ENCODE data around the gene SLC41A3. TPM values are rescaled to one million over a fixed set of nuclear protein-coding genes. Genes with fewer than 3 reads are reported as not detected.

The SLC41A3 gene
- total and polyA plus RNA-seq, 2 experiments from 2014 or later, result 19.8 to 56.0 TPM

DNA sequence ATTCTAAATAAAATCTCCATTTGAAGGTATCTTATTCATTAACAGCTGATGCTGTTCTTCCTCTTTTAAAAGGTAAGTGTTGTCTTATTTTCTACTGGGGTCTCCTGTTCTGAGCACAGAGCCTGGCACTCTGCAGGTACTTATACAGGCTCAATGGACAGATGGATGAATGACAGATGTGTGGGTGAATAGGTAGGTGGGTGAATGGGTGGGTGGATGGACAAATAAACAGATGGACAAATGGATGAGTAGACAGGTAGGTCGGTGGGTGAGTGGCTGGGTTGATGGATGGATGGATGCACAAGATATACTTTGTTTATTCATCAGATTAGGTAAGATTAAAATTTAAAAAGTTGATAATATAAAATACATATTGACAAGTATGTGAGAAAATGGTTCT, 53.5 kb downstream of the SLC41A3 start:
- no peak for TF ChIP-seq EZH2phosphoT487 (IDR thresholded peaks at IDR 0.05; ENCODE audit: insufficient read depth, low read depth)
- no peak for TF ChIP-seq EZH2 (IDR thresholded peaks at IDR 0.05; ENCODE audit: insufficient read depth, poor library complexity, severe bottlenecking)
- Histone ChIP-seq H4K20me1 (ENCODE audit: insufficient read depth) (no peaks in the 10 kb centered on the region), H3K9me3 (ENCODE audit: low read depth) (no peaks in the 10 kb centered on the region), H3F3A (ENCODE audit: insufficient read depth) (0 out of 2 replicates have a peak, but pooled peaks cover 4% of the 10 kb centered on the region), H3K9me2 (ENCODE audit: insufficient read depth) (no peaks in the 10 kb centered on the region), H3K9ac (no peak overlapping the region), H3K27ac (no peak overlapping the region), H3K4me1 (ENCODE audit: insufficient read depth) (peaks cover 3% of the 10 kb centered on the region; the same call in 1 of the 2 replicates), H3K4me2 (ENCODE audit: unreplicated experiment) (no peak overlapping the region), H3K36me3 (ENCODE audit: low read depth) (no peaks in the 10 kb centered on the region), H3K4me3 (no peak overlapping the region), H2AFZ (no peak overlapping the region), H3K27me3 (replicated peaks; ENCODE audit: insufficient read depth) (no peaks in the 10 kb centered on the region), H3K79me2 (ENCODE audit: insufficient read depth) (no peaks in the 10 kb centered on the region)
- in situ Hi-C loops (cut with MboI), result no loop called here
- WGBS, 2 experiments (ENCODE audit: low coverage in 1 of 2, low lambda C conversion rate in 2 of 2, missing lambda C conversion rate in 2 of 2), result 88% methylated on average over 1 of the region's 1 CpG
- DNase-seq, result no peak

DNA sequence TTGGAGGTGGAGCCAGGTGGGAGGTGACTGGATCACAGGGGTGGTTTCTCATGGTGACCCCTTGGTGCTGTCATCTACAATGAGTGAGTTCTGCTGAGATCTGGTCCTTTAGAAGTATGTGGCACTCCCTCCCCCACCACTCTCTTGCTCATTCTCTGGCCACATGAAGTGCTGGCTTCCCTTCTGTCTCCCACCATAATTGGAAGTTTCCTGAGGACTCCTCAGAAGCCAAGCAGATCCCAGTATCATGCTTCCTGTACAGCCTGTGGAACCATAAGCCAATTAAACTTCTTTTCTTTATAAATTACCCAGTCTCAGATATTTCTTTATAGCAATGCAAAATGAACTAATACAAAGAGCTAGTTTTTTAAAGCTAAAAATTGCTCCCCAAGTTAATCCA, 54.7 kb downstream of the SLC41A3 start:
- Histone ChIP-seq H4K20me1 (ENCODE audit: insufficient read depth) (no peaks in the 10 kb centered on the region), H3K27ac (no peak overlapping the region), H3K4me3 (no peak overlapping the region), H3K9me3 (ENCODE audit: low read depth) (no peaks in the 10 kb centered on the region), H3F3A (ENCODE audit: insufficient read depth) (0 out of 2 replicates have a peak, but pooled peaks cover 1% of the 10 kb centered on the region), H3K4me1 (ENCODE audit: insufficient read depth) (no peaks in the 10 kb centered on the region), H2AFZ (no peak overlapping the region), H3K27me3 (replicated peaks; ENCODE audit: insufficient read depth) (no peaks in the 10 kb centered on the region), H3K9ac (no peak overlapping the region), H3K4me2 (ENCODE audit: unreplicated experiment) (no peak overlapping the region), H3K79me2 (ENCODE audit: insufficient read depth) (no peaks in the 10 kb centered on the region), H3K36me3 (ENCODE audit: low read depth) (no peaks in the 10 kb centered on the region), H3K9me2 (ENCODE audit: insufficient read depth) (no peaks in the 10 kb centered on the region)
- no peak for TF ChIP-seq EZH2phosphoT487 (IDR thresholded peaks at IDR 0.05; ENCODE audit: insufficient read depth, low read depth)
- TF ChIP-seq EZH2 (IDR thresholded peaks at IDR 0.05; ENCODE audit: insufficient read depth, poor library complexity, severe bottlenecking), result no peak
- in situ Hi-C loops (cut with MboI), result no loop called here
- no peak for DNase-seq

DNA sequence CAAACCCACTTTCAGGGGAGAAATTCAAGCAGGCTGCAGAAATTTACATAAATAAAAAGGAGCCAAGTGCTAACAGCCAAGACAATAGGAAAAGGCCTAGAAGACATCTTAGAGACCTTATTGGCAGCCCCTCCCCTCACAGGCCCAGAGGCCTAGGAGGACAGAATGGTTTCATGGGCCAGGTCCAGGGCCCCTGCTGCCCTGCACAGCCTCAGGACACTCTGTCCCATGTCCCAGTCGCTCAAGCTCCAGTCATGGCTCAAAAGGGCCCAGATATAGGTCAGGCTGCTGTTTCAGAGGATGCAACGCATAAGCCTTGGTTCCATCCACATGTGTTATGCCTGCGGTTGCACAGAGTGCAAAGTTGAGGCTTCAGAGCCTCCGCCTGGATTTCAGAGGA, 55.8 kb downstream of the SLC41A3 start:
- in situ Hi-C loops (cut with MboI), result no loop called here
- no peak overlapping the region for H3K9ac ChIP-seq
- WGBS, 2 experiments (ENCODE audit: low coverage in 1 of 2, low lambda C conversion rate in 2 of 2, missing lambda C conversion rate in 2 of 2), result 84 to 87% methylated on average over 4 of the region's 4 CpGs

DNA sequence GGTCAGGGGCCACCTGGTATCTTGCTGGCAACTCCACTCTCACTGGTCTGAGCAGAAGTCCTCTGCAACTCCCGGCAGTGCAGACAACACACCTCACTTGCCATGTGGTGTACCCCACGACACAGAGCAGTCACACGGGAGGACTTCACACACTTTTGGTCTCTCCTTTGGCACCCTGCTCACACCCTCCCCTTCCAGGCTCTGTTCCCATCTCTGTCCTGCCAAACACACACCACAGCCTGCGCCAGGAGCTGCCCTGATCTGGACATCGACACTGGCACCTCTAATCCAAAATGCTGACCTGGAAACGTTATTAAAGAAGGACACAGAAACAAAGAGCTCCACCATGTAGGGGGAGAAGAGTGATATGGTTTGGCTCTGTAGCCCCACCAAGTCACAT, 57.2 kb downstream of the SLC41A3 start:
- no peaks in the 10 kb centered on the region for H3K4me1 ChIP-seq (ENCODE audit: insufficient read depth)
- no peak for DNase-seq
- H3K4me2 ChIP-seq (ENCODE audit: unreplicated experiment), result no peak overlapping the region
- no peaks in the 10 kb centered on the region for H3F3A ChIP-seq (ENCODE audit: insufficient read depth)
- H3K9me2 ChIP-seq (ENCODE audit: insufficient read depth), result no peaks in the 10 kb centered on the region
- no peaks in the 10 kb centered on the region for H3K27me3 ChIP-seq (replicated peaks; ENCODE audit: insufficient read depth)
- H3K4me3 ChIP-seq, result no peak overlapping the region
- no peak overlapping the region for H3K27ac ChIP-seq
- no peak overlapping the region for H2AFZ ChIP-seq
- in situ Hi-C loops (cut with MboI), result no loop called here
- WGBS, 2 experiments (ENCODE audit: low coverage in 1 of 2, low lambda C conversion rate in 2 of 2, missing lambda C conversion rate in 2 of 2), result 62 to 73% methylated on average over 6 of the region's 6 CpGs
- H3K79me2 ChIP-seq (ENCODE audit: insufficient read depth), result no peaks in the 10 kb centered on the region
- no peaks in the 10 kb centered on the region for H3K36me3 ChIP-seq (ENCODE audit: low read depth)
- TF ChIP-seq EZH2phosphoT487 (IDR thresholded peaks at IDR 0.05; ENCODE audit: insufficient read depth, low read depth) (no peak), EZH2 (IDR thresholded peaks at IDR 0.05; ENCODE audit: insufficient read depth, poor library complexity, severe bottlenecking) (no peak)
- no peaks in the 10 kb centered on the region for H4K20me1 ChIP-seq (ENCODE audit: insufficient read depth)
- H3K9ac ChIP-seq, result no peak overlapping the region
- H3K9me3 ChIP-seq (ENCODE audit: low read depth), result no peaks in the 10 kb centered on the region

More for the DNA sequence above, 55.8 kb downstream of the SLC41A3 start:
- Histone ChIP-seq H3K9me2 (ENCODE audit: insufficient read depth) (no peaks in the 10 kb centered on the region), H3K79me2 (ENCODE audit: insufficient read depth) (no peaks in the 10 kb centered on the region), H3K9me3 (ENCODE audit: low read depth) (no peaks in the 10 kb centered on the region), H4K20me1 (ENCODE audit: insufficient read depth) (no peaks in the 10 kb centered on the region), H3K4me3 (no peak overlapping the region), H3K36me3 (ENCODE audit: low read depth) (no peaks in the 10 kb centered on the region), H3K4me2 (ENCODE audit: unreplicated experiment) (no peak overlapping the region), H3K4me1 (ENCODE audit: insufficient read depth) (no peaks in the 10 kb centered on the region), H2AFZ (no peak overlapping the region), H3K27ac (no peak overlapping the region), H3F3A (ENCODE audit: insufficient read depth) (no peaks in the 10 kb centered on the region), H3K27me3 (replicated peaks; ENCODE audit: insufficient read depth) (no peaks in the 10 kb centered on the region)
- TF ChIP-seq EZH2phosphoT487 (IDR thresholded peaks at IDR 0.05; ENCODE audit: insufficient read depth, low read depth), result no peak
- no peak for DNase-seq

DNA sequence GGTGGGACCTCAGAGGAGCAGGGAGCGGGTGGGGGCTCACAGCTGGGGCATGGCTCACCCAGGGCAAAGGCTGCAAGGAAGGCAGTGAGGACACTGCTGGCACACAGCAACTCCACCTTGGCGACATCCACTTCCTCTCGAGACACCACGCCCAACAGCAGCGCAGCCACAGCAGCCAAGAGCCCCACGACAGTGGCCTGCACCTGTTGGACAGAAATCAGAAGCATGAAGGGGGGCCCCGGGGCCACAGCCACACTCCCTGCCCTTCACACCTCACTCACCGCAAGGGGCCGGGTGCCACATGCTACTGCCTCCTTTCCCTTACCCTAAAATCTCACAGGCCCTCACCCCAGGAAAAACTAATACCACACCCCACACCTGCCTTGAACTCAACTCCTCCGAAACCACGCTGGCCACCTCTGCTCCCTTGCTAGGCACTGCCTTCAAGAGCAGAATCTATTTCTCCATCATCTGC, 57.6 kb downstream of the SLC41A3 start:
- no peaks in the 10 kb centered on the region for H3K36me3 ChIP-seq (ENCODE audit: low read depth)
- in situ Hi-C loops (cut with MboI), result no loop called here
- no peak overlapping the region for H3K4me2 ChIP-seq (ENCODE audit: unreplicated experiment)
- H3K4me1 ChIP-seq (ENCODE audit: insufficient read depth), result no peaks in the 10 kb centered on the region
- H3K27ac ChIP-seq, result no peak overlapping the region
- no peaks in the 10 kb centered on the region for H3K9me3 ChIP-seq (ENCODE audit: low read depth)
- H3K27me3 ChIP-seq (replicated peaks; ENCODE audit: insufficient read depth), result no peaks in the 10 kb centered on the region
- H2AFZ ChIP-seq, result no peak overlapping the region
- no peak overlapping the region for H3K4me3 ChIP-seq
- TF ChIP-seq EZH2phosphoT487 (IDR thresholded peaks at IDR 0.05; ENCODE audit: insufficient read depth, low read depth) (no peak), EZH2 (IDR thresholded peaks at IDR 0.05; ENCODE audit: insufficient read depth, poor library complexity, severe bottlenecking) (no peak)
- H3K79me2 ChIP-seq (ENCODE audit: insufficient read depth), result no peaks in the 10 kb centered on the region
- no peaks in the 10 kb centered on the region for H3K9me2 ChIP-seq (ENCODE audit: insufficient read depth)
- 92 to 94% methylated on average over 10 to 11 of the region's 11 CpGs for WGBS, 2 experiments (ENCODE audit: low coverage in 1 of 2, low lambda C conversion rate in 2 of 2, missing lambda C conversion rate in 2 of 2)
- no peaks in the 10 kb centered on the region for H3F3A ChIP-seq (ENCODE audit: insufficient read depth)
- DNase-seq, result no peak
- H4K20me1 ChIP-seq (ENCODE audit: insufficient read depth), result no peaks in the 10 kb centered on the region
- no peak overlapping the region for H3K9ac ChIP-seq
